Urinary bladder (tissue), 4 donors: ENCODE measurements around the gene COL1A2. TPM values are rescaled to one million over a fixed set of nuclear protein-coding genes. Genes with fewer than 3 reads are reported as not detected.

Experiments used
- DNase-seq: peaks from one replicate; pipeline ENCODE4 v3.0.0-alpha.2; 2015; ENCODE audit errors: extremely low spot score
- H3K27ac ChIP-seq: one replicate; pipeline ENCODE4 v1.5.1; 2013; ENCODE audit warnings: low read depth, mild to moderate bottlenecking, moderate library complexity
- H3K36me3 ChIP-seq: one replicate; pipeline ENCODE4 v1.6.1; 2013; ENCODE audit warnings: mild to moderate bottlenecking, moderate library complexity; ENCODE audit not compliant: insufficient read depth
- H3K4me1 ChIP-seq: one replicate; pipeline ENCODE4 v1.6.1; 2013; ENCODE audit warnings: mild to moderate bottlenecking, moderate library complexity; ENCODE audit not compliant: insufficient read depth
- H3K4me3 ChIP-seq: one replicate; pipeline ENCODE4 v1.5.1; 2013; ENCODE audit warnings: low read depth, low read length
- WGBS: extraction: QIAGEN DNeasy Blood & Tissue Kit; methylation state at CpG from one replicate; pipeline ENCODE4 v1.1.7; 2013; 5-methylcytosine and 5-hydroxymethylcytosine counted together
- polyA plus RNA-seq: library from polyadenylated mRNA; stranded (reverse); fragments of 200-250 nt; gene quantifications from one replicate; pipeline ENCODE4 v1.2.3, GENCODE V29; 2013
- total RNA-seq: library from RNA; depleted of rRNA; stranded (reverse); fragments of >200 nt; gene quantifications from one replicate; pipeline ENCODE4 v1.2.3, GENCODE V29; 2014
- donor health status: healthy with polysubstance abuse.
- donor health status: healthy.

COL1A2 gene
- total and polyA plus RNA-seq, 2 donors = 1,063 to 11,897 TPM

- Histone ChIP-seq H3K36me3 (no peaks in the 10 kb centered on the region), H3K4me3 (peak overlapping the region; percentile 17), H3K4me1 (no peaks in the 10 kb centered on the region), H3K27ac (no peak overlapping the region)
- 8% methylated on average over 5 of the region's 5 CpGs for WGBS
- DNase-seq = peak; percentile 67
Observed at GRCh38 chr7:94368371-94368791, 26.3 kb upstream of the COL1A2 start.

DNA sequence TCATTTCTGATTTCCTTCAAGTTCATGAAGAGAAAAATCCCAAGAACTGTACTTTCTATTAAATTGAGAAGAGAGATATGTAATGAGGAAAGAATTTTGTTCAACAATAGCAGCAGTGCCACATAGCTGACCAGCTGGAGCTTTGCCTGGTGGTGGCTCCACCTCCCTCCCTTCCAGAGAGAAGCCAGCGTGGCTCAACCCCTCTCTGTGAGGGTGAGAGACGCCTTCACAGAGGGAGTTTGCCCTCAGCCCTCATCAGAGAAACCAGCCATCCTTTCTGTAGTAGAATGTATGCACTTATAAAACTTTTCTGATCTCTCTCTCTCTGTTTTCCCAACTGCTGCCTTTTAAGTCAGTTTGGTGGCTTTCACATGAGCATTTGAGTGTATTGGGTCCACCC, 20.5 kb upstream of the COL1A2 start:
- 1% methylated on average over 2 of the region's 2 CpGs for WGBS
- no peak for DNase-seq
- Histone ChIP-seq H3K4me1 (no peaks in the 10 kb centered on the region), H3K36me3 (no peaks in the 10 kb centered on the region), H3K4me3 (no peak overlapping the region), H3K27ac (peak overlapping the region; percentile 59)

DNA sequence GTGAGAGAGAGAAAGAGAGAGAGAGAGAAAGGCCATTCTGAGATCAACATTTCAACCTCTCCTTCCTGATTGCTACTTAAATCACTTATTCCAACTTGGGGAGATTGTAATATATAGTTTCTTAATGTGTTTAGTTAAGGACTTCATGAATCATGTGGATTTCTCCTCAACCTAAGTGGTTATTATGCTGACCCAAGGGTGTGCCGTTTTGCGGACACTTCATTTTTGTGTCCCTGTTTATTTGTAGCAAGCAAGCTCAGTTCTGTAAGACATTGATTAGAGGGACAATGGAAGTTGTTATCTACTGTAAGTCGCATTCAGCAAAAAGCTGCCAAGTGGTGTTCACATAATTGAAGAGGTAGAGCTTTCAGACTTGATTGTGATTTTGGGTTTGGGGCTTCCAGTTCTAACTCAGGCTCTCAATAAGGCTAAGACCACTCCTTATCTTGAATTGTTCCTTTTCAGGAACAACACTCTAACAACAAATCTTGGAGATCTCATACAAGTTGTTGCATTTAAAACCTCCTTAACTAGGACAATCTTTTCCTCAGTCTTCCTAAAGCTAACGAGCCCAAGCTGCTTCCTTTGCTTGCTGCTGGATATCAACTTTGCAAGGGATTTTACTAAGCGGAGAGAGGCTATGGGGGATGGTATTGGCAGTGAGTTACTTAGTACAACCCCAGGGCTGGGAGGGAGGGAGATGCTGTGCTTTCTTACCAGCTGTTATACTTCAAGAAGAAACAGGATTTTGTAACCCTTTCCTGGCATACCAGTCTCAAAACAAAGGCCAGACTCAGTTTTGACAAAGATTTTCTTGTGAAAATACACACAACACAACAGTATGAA, 19.8 kb upstream of the COL1A2 start:
- no peak overlapping the region for H3K4me3 ChIP-seq
- H3K4me1 ChIP-seq = no peaks in the 10 kb centered on the region
- no peaks in the 10 kb centered on the region for H3K36me3 ChIP-seq
- peak overlapping the region; percentile 73 for H3K27ac ChIP-seq
- peak; percentile 90 for DNase-seq
- WGBS = 17% methylated on average over 5 of the region's 5 CpGs

- no peak for DNase-seq
- Histone ChIP-seq H3K4me1 (no peaks in the 10 kb centered on the region), H3K36me3 (no peaks in the 10 kb centered on the region), H3K4me3 (no peak overlapping the region), H3K27ac (peak overlapping the region; percentile 73)
- WGBS = 14% methylated on average over 2 of the region's 2 CpGs
Observed at GRCh38 chr7:94375691-94376090, 19.0 kb upstream of the COL1A2 start.

GRCh38 chr7:94376281-94376680, 18.4 kb upstream of the COL1A2 start:
- DNase-seq = no peak
- WGBS = 45% methylated on average over 1 of the region's 1 CpG
- H3K36me3 ChIP-seq = no peaks in the 10 kb centered on the region
- H3K27ac ChIP-seq = peak overlapping the region; percentile 68
- no peaks in the 10 kb centered on the region for H3K4me1 ChIP-seq
- no peak overlapping the region for H3K4me3 ChIP-seq

DNA sequence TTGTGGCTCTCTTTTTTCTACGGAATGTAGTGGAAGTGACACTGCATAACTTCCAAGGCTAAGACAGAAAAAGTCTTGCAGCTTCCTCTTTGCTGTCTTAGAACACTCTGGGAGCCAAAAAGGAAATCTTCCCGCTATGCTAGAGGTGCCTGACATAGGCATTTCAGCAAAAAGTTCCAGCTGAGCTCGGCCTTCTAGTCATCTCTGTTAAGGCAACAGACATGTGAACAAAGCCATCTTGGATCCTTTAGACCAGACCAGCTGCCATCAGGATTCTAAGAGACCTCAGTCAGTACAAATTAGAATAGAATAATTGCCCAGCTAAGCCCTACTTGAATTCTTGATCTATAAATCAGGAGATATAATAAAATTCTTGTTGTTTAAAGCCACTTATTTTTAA, 16.3 kb upstream of the COL1A2 start:
- WGBS = 21% methylated on average over 3 of the region's 3 CpGs

GRCh38 chr7:94380264-94380663, 14.4 kb upstream of the COL1A2 start:
- H3K4me3 ChIP-seq = no peak overlapping the region
- H3K4me1 ChIP-seq = no peaks in the 10 kb centered on the region
- H3K27ac ChIP-seq = no peak overlapping the region
- no peak for DNase-seq
- H3K36me3 ChIP-seq = no peaks in the 10 kb centered on the region

More for the DNA sequence above, 16.3 kb upstream of the COL1A2 start:
- no peak overlapping the region for H3K27ac ChIP-seq
- no peak for DNase-seq
- H3K36me3 ChIP-seq = no peaks in the 10 kb centered on the region
- no peaks in the 10 kb centered on the region for H3K4me1 ChIP-seq
- no peak overlapping the region for H3K4me3 ChIP-seq

GRCh38 chr7:94382132-94382531, 12.6 kb upstream of the COL1A2 start:
- WGBS = 87% methylated on average over 3 of the region's 3 CpGs

GRCh38 chr7:94382746-94383145, 11.9 kb upstream of the COL1A2 start:
- H3K4me1 ChIP-seq = no peaks in the 10 kb centered on the region
- no peaks in the 10 kb centered on the region for H3K36me3 ChIP-seq
- no peak overlapping the region for H3K27ac ChIP-seq
- DNase-seq = no peak
- 88% methylated on average over 1 of the region's 1 CpG for WGBS
- H3K4me3 ChIP-seq = no peak overlapping the region

More at GRCh38 chr7:94382132-94382531, 12.6 kb upstream of the COL1A2 start:
- Histone ChIP-seq H3K4me3 (no peak overlapping the region), H3K4me1 (no peaks in the 10 kb centered on the region), H3K36me3 (no peaks in the 10 kb centered on the region), H3K27ac (no peak overlapping the region)
- no peak for DNase-seq

- H3K27ac ChIP-seq = no peak overlapping the region
- no peaks in the 10 kb centered on the region for H3K4me1 ChIP-seq
- H3K4me3 ChIP-seq = no peak overlapping the region
- no peaks in the 10 kb centered on the region for H3K36me3 ChIP-seq
- no peak for DNase-seq
- 87% methylated on average over 4 of the region's 4 CpGs for WGBS
Observed at GRCh38 chr7:94384315-94384714, 10.4 kb upstream of the COL1A2 start.

DNA sequence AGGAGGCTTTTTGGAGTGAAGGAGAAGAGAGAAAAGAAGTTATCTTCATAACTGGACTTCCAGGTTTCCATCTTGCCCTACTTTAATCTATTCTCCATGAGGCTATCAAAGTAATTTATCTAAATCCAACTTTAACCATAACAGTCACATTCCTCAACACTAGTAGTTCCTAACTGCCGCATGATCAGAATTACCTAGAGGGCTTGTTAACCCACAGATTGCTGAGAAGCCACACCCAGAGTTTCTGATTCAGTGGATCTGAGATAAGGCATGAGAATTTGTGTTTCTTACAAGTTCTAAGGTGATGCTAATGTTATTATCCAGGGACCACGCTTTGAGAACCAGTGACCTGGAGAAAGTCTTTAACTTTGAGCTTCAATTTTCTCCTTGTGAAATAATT, 8.3 kb upstream of the COL1A2 start:
- Histone ChIP-seq H3K4me1 (no peaks in the 10 kb centered on the region), H3K27ac (no peak overlapping the region), H3K4me3 (no peak overlapping the region), H3K36me3 (no peaks in the 10 kb centered on the region)
- DNase-seq = no peak
- WGBS = 74% methylated on average over 2 of the region's 2 CpGs

GRCh38 chr7:94388540-94388939, 6.2 kb upstream of the COL1A2 start:
- no peak for DNase-seq
- no peak overlapping the region for H3K4me3 ChIP-seq
- no peak overlapping the region for H3K27ac ChIP-seq
- peaks cover 1% of the 10 kb centered on the region for H3K4me1 ChIP-seq
- 28% methylated on average over 1 of the region's 1 CpG for WGBS
- no peaks in the 10 kb centered on the region for H3K36me3 ChIP-seq

GRCh38 chr7:94389381-94389780, 5.3 kb upstream of the COL1A2 start:
- Histone ChIP-seq H3K27ac (no peak overlapping the region), H3K4me1 (peaks cover 1% of the 10 kb centered on the region), H3K4me3 (no peak overlapping the region), H3K36me3 (no peaks in the 10 kb centered on the region)
- no peak for DNase-seq
- WGBS = 86% methylated on average over 1 of the region's 1 CpG

- no peaks in the 10 kb centered on the region for H3K36me3 ChIP-seq
- H3K27ac ChIP-seq = peak overlapping the region; percentile 74
- DNase-seq = no peak
- 18% methylated on average over 4 of the region's 4 CpGs for whole genome bisulfite sequencing
- peaks cover 1% of the 10 kb centered on the region for H3K4me1 ChIP-seq
- no peak overlapping the region for H3K4me3 ChIP-seq
Observed at GRCh38 chr7:94391726-94392392, 2.8 kb upstream of the COL1A2 start.
